GM06990 (cell line): ENCODE data around the gene RTCB.
A peak's percentile ranks its signal among the peaks of the same experiment; 100 is the strongest.

Source experiments
- DNase-seq: peaks from one replicate; pipeline ENCODE4 v3.0.0-alpha.2; 2011; ENCODE audit not compliant: insufficient read length; ENCODE audit errors: extremely low read depth
- H3K27me3 ChIP-seq: replicated peaks from 2 replicates; pipeline ENCODE4 v1.6.0; 2011; ENCODE audit warnings: low read length; ENCODE audit not compliant: control insufficient read depth, insufficient read depth
- H3K36me3 ChIP-seq: 2 replicates; pipeline ENCODE4 v1.5.1; 2011; ENCODE audit warnings: low read length; ENCODE audit not compliant: control insufficient read depth, insufficient read depth
- H3K4me3 ChIP-seq: replicated peaks from 2 replicates; pipeline ENCODE4 v1.5.1; 2011; ENCODE audit warnings: low read depth, mild to moderate bottlenecking, control low read depth, low read length
- CTCF ChIP-seq: IDR thresholded peaks from 2 replicates; pipeline ENCODE4 v1.5.1; 2011; ENCODE audit warnings: low read length, control low read depth, mild to moderate bottlenecking, inconsistent platforms; ENCODE audit not compliant: insufficient read depth, poor library complexity, severe bottlenecking

The RTCB gene

GRCh38 chr22:32395107-32395506 is 16.9 kb downstream of the RTCB start:
- no peak for DNase-seq
- Histone ChIP-seq H3K4me3 (no peak overlapping the region), H3K27me3 (no peaks in the 10 kb centered on the region), H3K36me3 (peaks cover 25% of the 10 kb centered on the region)
- no peak for TF ChIP-seq CTCF

- no peak for DNase-seq
- TF ChIP-seq CTCF: peak; percentile 42
- Histone ChIP-seq H3K27me3 (no peaks in the 10 kb centered on the region), H3K36me3 (peaks cover 20% of the 10 kb centered on the region), H3K4me3 (no peak overlapping the region)
These were observed 22.4 kb downstream of the RTCB start for GRCh38 chr22:32389685-32390084.

- Histone ChIP-seq H3K4me3 (no peak overlapping the region), H3K27me3 (no peaks in the 10 kb centered on the region), H3K36me3 (peaks cover 16% of the 10 kb centered on the region)
- no peak for TF ChIP-seq CTCF
- no peak for DNase-seq
These were observed 26.4 kb downstream of the RTCB start for GRCh38 chr22:32385681-32386080.

GRCh38 chr22:32380991-32381390 is 31.1 kb downstream of the RTCB start:
- Histone ChIP-seq H3K27me3 (no peaks in the 10 kb centered on the region), H3K36me3 (peaks cover 2% of the 10 kb centered on the region), H3K4me3 (no peak overlapping the region)
- no peak for DNase-seq
- TF ChIP-seq CTCF: no peak

- peak; percentile 53 for TF ChIP-seq CTCF
- no peaks in the 10 kb centered on the region for H3K27me3 ChIP-seq
- no peak for DNase-seq
These were observed 33.3 kb downstream of the RTCB start for GRCh38 chr22:32378707-32379272.

GRCh38 chr22:32376681-32377080 is 35.4 kb downstream of the RTCB start:
- H3K27me3 ChIP-seq: no peaks in the 10 kb centered on the region
- no peak overlapping the region for H3K4me3 ChIP-seq
- DNase-seq: no peak
- H3K36me3 ChIP-seq: no peaks in the 10 kb centered on the region
- no peak for TF ChIP-seq CTCF

More at GRCh38 chr22:32378707-32379272, 33.3 kb downstream of the RTCB start:
- H3K36me3 ChIP-seq: no peaks in the 10 kb centered on the region
- no peak overlapping the region for H3K4me3 ChIP-seq
